HEK293 (cell line): ENCODE data around the gene SLC25A44.

Experiments used
- GLIS2 ChIP-seq: fragments of 450-650 bp; formaldehyde crosslinking; IDR thresholded peaks from 2 replicates; pipeline ENCODE4 v1.5.1; 2016; ENCODE audit warnings: missing biosample characterization, missing genetic modification characterization
- ZNF324 ChIP-seq: fragments of 450-650 bp; formaldehyde crosslinking; IDR thresholded peaks from 2 replicates; pipeline ENCODE4 v1.5.1; 2016; ENCODE audit warnings: missing biosample characterization, missing genetic modification characterization
- TF ChIP-seq, protein P1 (sequence below): fragments of 450-650 bp; formaldehyde crosslinking; IDR thresholded peaks from 2 replicates; pipeline ENCODE4 v1.5.1; 2016; ENCODE audit warnings: missing biosample characterization, missing genetic modification characterization
- TF ChIP-seq, protein P2 (sequence below): fragments of 450-650 bp; formaldehyde crosslinking; IDR thresholded peaks from 2 replicates; pipeline ENCODE4 v1.5.1; 2016; ENCODE audit warnings: missing biosample characterization, missing genetic modification characterization

DNA sequence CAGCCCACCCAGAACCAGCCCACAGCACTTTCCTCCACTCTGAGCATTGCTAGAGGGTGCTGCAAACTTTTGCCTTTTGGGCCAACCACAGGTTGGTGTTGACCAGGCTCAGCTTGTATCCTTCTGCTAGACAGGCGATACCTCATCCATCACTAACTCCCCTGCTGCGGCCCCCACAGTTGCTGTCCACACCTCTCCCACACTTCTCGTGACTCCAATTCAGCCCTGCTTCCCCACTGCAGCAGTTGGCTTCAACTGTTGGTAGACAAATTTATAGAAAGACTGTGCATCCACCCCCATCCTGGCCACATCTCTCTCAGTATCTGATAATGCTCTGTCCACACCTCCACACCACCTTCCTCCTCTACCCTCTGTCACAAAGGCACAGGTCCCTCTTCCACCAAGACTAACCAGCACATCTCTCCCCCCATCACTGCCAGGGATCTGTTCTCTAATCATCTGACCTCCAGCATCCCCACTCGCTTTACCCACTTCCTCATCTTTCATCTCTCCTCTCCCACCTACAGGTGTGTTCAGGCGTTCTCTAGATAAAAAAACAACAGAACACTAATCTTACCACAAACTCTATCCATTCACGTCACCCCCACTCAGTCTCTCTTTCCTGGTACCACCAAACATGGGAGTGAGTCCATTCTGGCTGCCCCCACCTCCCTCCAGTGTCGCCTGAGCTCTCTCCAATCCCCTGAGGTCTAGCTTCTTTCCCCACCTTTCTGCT lies 15.8 kb upstream of the SLC25A44 start:
- TF ChIP-seq ZNF324 (tag by site-specific recombination) (no peak), GLIS2 (tag by site-specific recombination) (no peak)
- TF ChIP-seq, protein P1, sequence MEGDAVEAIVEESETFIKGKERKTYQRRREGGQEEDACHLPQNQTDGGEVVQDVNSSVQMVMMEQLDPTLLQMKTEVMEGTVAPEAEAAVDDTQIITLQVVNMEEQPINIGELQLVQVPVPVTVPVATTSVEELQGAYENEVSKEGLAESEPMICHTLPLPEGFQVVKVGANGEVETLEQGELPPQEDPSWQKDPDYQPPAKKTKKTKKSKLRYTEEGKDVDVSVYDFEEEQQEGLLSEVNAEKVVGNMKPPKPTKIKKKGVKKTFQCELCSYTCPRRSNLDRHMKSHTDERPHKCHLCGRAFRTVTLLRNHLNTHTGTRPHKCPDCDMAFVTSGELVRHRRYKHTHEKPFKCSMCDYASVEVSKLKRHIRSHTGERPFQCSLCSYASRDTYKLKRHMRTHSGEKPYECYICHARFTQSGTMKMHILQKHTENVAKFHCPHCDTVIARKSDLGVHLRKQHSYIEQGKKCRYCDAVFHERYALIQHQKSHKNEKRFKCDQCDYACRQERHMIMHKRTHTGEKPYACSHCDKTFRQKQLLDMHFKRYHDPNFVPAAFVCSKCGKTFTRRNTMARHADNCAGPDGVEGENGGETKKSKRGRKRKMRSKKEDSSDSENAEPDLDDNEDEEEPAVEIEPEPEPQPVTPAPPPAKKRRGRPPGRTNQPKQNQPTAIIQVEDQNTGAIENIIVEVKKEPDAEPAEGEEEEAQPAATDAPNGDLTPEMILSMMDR, result no peak
- TF ChIP-seq, protein P2, sequence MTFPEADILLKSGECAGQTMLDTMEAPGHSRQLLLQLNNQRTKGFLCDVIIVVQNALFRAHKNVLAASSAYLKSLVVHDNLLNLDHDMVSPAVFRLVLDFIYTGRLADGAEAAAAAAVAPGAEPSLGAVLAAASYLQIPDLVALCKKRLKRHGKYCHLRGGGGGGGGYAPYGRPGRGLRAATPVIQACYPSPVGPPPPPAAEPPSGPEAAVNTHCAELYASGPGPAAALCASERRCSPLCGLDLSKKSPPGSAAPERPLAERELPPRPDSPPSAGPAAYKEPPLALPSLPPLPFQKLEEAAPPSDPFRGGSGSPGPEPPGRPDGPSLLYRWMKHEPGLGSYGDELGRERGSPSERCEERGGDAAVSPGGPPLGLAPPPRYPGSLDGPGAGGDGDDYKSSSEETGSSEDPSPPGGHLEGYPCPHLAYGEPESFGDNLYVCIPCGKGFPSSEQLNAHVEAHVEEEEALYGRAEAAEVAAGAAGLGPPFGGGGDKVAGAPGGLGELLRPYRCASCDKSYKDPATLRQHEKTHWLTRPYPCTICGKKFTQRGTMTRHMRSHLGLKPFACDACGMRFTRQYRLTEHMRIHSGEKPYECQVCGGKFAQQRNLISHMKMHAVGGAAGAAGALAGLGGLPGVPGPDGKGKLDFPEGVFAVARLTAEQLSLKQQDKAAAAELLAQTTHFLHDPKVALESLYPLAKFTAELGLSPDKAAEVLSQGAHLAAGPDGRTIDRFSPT, result no peak
